SK-N-SH (cell line): ENCODE results near the gene FCHSD2.

Source experiments
- CTCF ChIP-seq: fragments of 200-600 bp; sonication (generic); IDR thresholded peaks from 2 replicates; pipeline ENCODE4 v1.6.1; 2017; ENCODE audit warnings: antibody characterized with exemption, mild to moderate bottlenecking, moderate library complexity
- EP300 ChIP-seq, 2 experiments: IDR thresholded peaks; 2 replicates each; pipeline versions ENCODE4 v1.4.0 to v1.6.1; 2012; ENCODE audit warnings: borderline replicate concordance in 1 of 2, low read depth in 1 of 2, low read length in 1 of 2
- JUND ChIP-seq: IDR thresholded peaks from 2 replicates; pipeline ENCODE4 v1.4.0; 2012
- TAF1 ChIP-seq: IDR thresholded peaks from 2 replicates; pipeline ENCODE4 v1.6.1; 2012; ENCODE audit warnings: low read depth, mild to moderate bottlenecking, low read length, moderate library complexity, borderline replicate concordance

- TF ChIP-seq CTCF (no peak), TAF1 (no peak), JUND (no peak), EP300 (IDR thresholded peaks at IDR 0.05; ENCODE audit: borderline replicate concordance in 1 of 2, low read depth in 1 of 2, low read length in 1 of 2) (no peak)
Observed at GRCh38 chr11:73176145-73176873, 34.2 kb upstream of the FCHSD2 start.
